Breast epithelium (tissue), 3 donors: ENCODE data around the gene WNT4.

ENCODE experiments used
- POLR2A ChIP-seq: fragments of 450-650 bp; IDR thresholded peaks from one replicate; pipeline ENCODE4 v1.6.1; 2016; ENCODE audit warnings: antibody characterized with exemption, mild to moderate bottlenecking, moderate library complexity
- POLR2AphosphoS5 ChIP-seq, 3 donors: sonication (generic); formaldehyde crosslinking; IDR thresholded peaks; one replicate each; pipeline ENCODE4 v1.6.1; 2017; ENCODE audit warnings: antibody characterized with exemption in 3 of 3
- TF ChIP-seq, protein P1 (sequence below), 3 donors: fragments of 450-650 bp; IDR thresholded peaks; one replicate each; pipeline ENCODE4 v1.5.1; 2016 to 2017; ENCODE audit warnings: antibody characterized with exemption in 3 of 3, mild to moderate bottlenecking in 3 of 3, moderate library complexity in 3 of 3

DNA sequence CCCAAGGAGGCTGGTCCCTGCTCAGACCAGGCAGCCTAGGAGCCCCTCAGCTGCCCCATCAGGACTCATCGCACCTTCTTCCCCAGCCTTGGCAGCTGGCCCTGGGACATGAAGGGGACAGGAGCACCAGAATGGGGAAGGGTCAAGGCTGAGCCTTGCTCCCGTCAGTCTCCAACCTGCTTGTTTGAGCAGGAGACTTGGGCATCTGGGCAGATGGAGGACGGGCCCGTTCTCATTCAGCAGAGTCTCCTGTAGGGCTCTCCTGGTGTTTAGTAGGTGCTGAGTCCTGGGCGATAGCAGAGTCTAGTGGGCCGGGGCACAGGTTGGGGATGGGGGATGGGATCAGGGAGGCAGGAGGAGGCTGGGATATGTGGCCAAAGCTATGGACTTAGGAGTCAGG is 47.4 kb upstream of the WNT4 start:
- TF ChIP-seq, protein P1, sequence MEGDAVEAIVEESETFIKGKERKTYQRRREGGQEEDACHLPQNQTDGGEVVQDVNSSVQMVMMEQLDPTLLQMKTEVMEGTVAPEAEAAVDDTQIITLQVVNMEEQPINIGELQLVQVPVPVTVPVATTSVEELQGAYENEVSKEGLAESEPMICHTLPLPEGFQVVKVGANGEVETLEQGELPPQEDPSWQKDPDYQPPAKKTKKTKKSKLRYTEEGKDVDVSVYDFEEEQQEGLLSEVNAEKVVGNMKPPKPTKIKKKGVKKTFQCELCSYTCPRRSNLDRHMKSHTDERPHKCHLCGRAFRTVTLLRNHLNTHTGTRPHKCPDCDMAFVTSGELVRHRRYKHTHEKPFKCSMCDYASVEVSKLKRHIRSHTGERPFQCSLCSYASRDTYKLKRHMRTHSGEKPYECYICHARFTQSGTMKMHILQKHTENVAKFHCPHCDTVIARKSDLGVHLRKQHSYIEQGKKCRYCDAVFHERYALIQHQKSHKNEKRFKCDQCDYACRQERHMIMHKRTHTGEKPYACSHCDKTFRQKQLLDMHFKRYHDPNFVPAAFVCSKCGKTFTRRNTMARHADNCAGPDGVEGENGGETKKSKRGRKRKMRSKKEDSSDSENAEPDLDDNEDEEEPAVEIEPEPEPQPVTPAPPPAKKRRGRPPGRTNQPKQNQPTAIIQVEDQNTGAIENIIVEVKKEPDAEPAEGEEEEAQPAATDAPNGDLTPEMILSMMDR (IDR thresholded peaks at IDR 0.05): no peak
- no peak for TF ChIP-seq POLR2A
- TF ChIP-seq POLR2AphosphoS5 (IDR thresholded peaks at IDR 0.05): no peak
